ENCODE results near the gene TLR5.

Gene TLR5

DNA sequence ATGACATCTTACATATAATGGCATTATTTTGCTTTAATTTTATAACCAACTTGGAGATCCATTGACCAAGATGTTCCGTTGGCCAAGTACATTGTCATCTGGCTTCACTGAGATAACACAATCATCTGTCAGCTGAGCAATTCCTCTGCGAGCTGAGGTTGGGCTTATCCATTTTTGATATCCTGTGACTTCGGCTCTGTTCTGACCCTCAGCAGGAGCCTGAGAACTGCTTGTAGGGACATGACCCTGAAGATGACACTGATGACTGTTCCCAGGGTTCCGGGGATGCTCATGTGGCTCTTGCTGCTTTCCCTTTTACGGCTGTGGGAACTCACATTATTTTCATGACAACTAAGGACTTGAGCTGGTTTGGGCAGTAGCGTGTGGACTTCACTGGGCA is 51.2 kb downstream of the TLR5 start:
- Histone ChIP-seq H3K4me3 (ENCODE audit: low read length in 2 of 2) (no peak overlapping the region), H3K18ac (ENCODE audit: low read length) (no peak overlapping the region), H3K36me3 (replicated peaks in 1 of 2; ENCODE audit: control insufficient read depth in 2 of 2, insufficient read depth in 2 of 2, low read length in 2 of 2) (no peaks in the 10 kb centered on the region), H3K27ac (replicated peaks; ENCODE audit: low read length) (no peak overlapping the region), H3K23ac (ENCODE audit: low read depth, low read length, poor library complexity) (no peak overlapping the region), H4K91ac (ENCODE audit: low read depth, low read length, poor library complexity) (no peak overlapping the region), H3K14ac (ENCODE audit: low read length) (no peak overlapping the region), H3K27me3 (ENCODE audit: control insufficient read depth in 3 of 3, insufficient read depth in 3 of 3, low read depth in 1 of 3, low read length in 3 of 3) (no peaks in the 10 kb centered on the region), H2BK12ac (ENCODE audit: low read length) (no peak overlapping the region), H3K4me1 (ENCODE audit: control insufficient read depth in 2 of 2, insufficient read depth in 1 of 2, low read depth in 1 of 2, low read length in 2 of 2) (peaks cover 0 to 10% of the 10 kb centered on the region in 2 donors), H3K4ac (ENCODE audit: low read length) (no peak overlapping the region), H3K79me1 (ENCODE audit: low read depth, low read length) (no peaks in the 10 kb centered on the region), H2BK5ac (ENCODE audit: low read length) (no peak overlapping the region), H2BK15ac (ENCODE audit: low read length) (no peak overlapping the region), H2AFZ (ENCODE audit: low read length) (no peak overlapping the region), H3K4me2 (ENCODE audit: insufficient read depth, low read length, poor library complexity, severe bottlenecking) (no peak overlapping the region), H3K9me3 (replicated peaks in 1 of 2; ENCODE audit: control insufficient read depth in 2 of 2, insufficient read depth in 1 of 2, low read depth in 1 of 2, low read length in 2 of 2) (no peaks in the 10 kb centered on the region), H2BK120ac (ENCODE audit: low read depth, low read length) (no peak overlapping the region), H3K9ac (ENCODE audit: low read depth, low read length, poor library complexity) (no peak overlapping the region), H4K8ac (ENCODE audit: low read depth, low read length) (no peak overlapping the region), H2AK5ac (ENCODE audit: low read depth, low read length) (no peak overlapping the region)
- DNase-seq (ENCODE audit: low spot score): no peak
- no CpG with 5 or more reads among the region's 6 CpGs for whole genome bisulfite sequencing, 2 donors (ENCODE audit: extremely low coverage in 2 of 2, insufficient read length in 2 of 2, insufficient replicate concordance in 1 of 2)

DNA sequence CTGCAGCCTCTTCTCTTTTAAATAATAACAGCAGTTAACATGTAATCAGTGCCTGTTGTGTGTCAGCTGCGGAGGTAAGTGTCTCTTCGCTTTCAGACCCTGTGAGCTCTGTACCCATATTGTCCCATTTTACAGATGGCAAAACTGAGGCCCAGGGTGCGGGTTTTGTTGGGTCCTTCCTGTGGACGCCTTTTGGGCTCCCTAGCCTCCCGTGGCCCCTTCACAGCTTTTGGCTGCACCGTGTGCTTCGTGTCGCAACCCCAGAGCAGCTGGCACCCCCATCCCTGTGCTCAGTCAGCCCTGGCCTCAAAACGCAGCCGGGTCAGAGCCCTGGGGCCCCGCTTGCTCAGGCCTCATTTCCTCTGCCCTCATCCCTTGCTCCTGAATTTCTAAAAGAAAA is 53.8 kb downstream of the TLR5 start:
- Histone ChIP-seq H3K4me1 (ENCODE audit: control insufficient read depth in 2 of 2, insufficient read depth in 1 of 2, low read depth in 1 of 2, low read length in 2 of 2) (peaks cover 0 to 12% of the 10 kb centered on the region in 2 donors), H3K4me2 (ENCODE audit: insufficient read depth, low read length, poor library complexity, severe bottlenecking) (no peak overlapping the region), H3K9me3 (replicated peaks in 1 of 2; ENCODE audit: control insufficient read depth in 2 of 2, insufficient read depth in 1 of 2, low read depth in 1 of 2, low read length in 2 of 2) (no peaks in the 10 kb centered on the region), H3K14ac (ENCODE audit: low read length) (no peak overlapping the region), H2BK120ac (ENCODE audit: low read depth, low read length) (no peak overlapping the region), H3K27me3 (ENCODE audit: control insufficient read depth in 3 of 3, insufficient read depth in 3 of 3, low read depth in 1 of 3, low read length in 3 of 3) (no peaks in the 10 kb centered on the region), H3K18ac (ENCODE audit: low read length) (peak overlapping the region; percentile 69), H2BK5ac (ENCODE audit: low read length) (no peak overlapping the region), H3K79me1 (ENCODE audit: low read depth, low read length) (no peaks in the 10 kb centered on the region), H3K4me3 (ENCODE audit: low read length in 2 of 2) (no peak overlapping the region), H4K8ac (ENCODE audit: low read depth, low read length) (no peak overlapping the region), H2BK15ac (ENCODE audit: low read length) (no peak overlapping the region), H3K36me3 (replicated peaks in 1 of 2; ENCODE audit: control insufficient read depth in 2 of 2, insufficient read depth in 2 of 2, low read length in 2 of 2) (no peaks in the 10 kb centered on the region), H4K91ac (ENCODE audit: low read depth, low read length, poor library complexity) (no peak overlapping the region), H2AFZ (ENCODE audit: low read length) (no peak overlapping the region), H3K27ac (replicated peaks; ENCODE audit: low read length) (no peak overlapping the region), H2BK12ac (ENCODE audit: low read length) (no peak overlapping the region), H2AK5ac (ENCODE audit: low read depth, low read length) (peak overlapping the region; percentile 49), H3K4ac (ENCODE audit: low read length) (no peak overlapping the region), H3K9ac (ENCODE audit: low read depth, low read length, poor library complexity) (no peak overlapping the region), H3K23ac (ENCODE audit: low read depth, low read length, poor library complexity) (no peak overlapping the region)
- DNase-seq (ENCODE audit: low spot score): no peak
- no CpG with 5 or more reads among the region's 11 CpGs for WGBS, 2 donors (ENCODE audit: extremely low coverage in 2 of 2, insufficient read length in 2 of 2, insufficient replicate concordance in 1 of 2)

DNA sequence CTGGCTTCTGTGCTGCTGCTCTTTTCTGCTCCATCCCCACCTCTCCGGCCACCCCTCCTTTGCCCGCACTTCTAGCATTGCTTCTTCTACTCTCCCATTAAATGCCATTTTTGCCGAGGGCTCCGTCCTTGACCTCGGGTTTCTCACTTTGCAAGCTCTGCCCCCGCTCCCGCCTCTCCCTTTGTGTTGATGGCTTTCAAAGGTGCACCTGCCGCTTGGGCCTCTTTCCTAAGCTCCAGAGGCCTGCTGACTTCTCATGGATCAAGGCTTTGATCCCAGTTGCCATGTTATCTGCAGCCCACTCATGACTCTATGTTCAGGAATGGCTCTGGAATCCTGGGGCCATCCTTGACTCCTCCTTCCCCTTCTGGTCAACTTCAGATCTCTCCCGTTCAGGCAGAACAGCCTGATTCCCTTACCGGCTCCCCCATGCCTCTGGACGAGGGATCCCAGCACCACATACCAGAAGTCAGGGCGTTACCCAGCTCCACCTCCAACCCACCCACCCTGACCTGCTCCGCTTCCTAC is 54.3 kb downstream of the TLR5 start:
- Histone ChIP-seq H3K36me3 (replicated peaks in 1 of 2; ENCODE audit: control insufficient read depth in 2 of 2, insufficient read depth in 2 of 2, low read length in 2 of 2) (no peaks in the 10 kb centered on the region), H3K9me3 (replicated peaks in 1 of 2; ENCODE audit: control insufficient read depth in 2 of 2, insufficient read depth in 1 of 2, low read depth in 1 of 2, low read length in 2 of 2) (no peaks in the 10 kb centered on the region), H2BK12ac (ENCODE audit: low read length) (no peak overlapping the region), H3K4me2 (ENCODE audit: insufficient read depth, low read length, poor library complexity, severe bottlenecking) (no peak overlapping the region), H2AK5ac (ENCODE audit: low read depth, low read length) (peak overlapping the region; percentile 49), H2BK5ac (ENCODE audit: low read length) (no peak overlapping the region), H3K23ac (ENCODE audit: low read depth, low read length, poor library complexity) (peak overlapping the region; percentile 31), H3K27me3 (ENCODE audit: control insufficient read depth in 3 of 3, insufficient read depth in 3 of 3, low read depth in 1 of 3, low read length in 3 of 3) (no peaks in the 10 kb centered on the region), H3K18ac (ENCODE audit: low read length) (peak overlapping the region; percentile 40), H3K4ac (ENCODE audit: low read length) (no peak overlapping the region), H3K4me1 (ENCODE audit: control insufficient read depth in 2 of 2, insufficient read depth in 1 of 2, low read depth in 1 of 2, low read length in 2 of 2) (peaks cover 0 to 12% of the 10 kb centered on the region in 2 donors), H4K8ac (ENCODE audit: low read depth, low read length) (no peak overlapping the region), H2BK120ac (ENCODE audit: low read depth, low read length) (no peak overlapping the region), H4K91ac (ENCODE audit: low read depth, low read length, poor library complexity) (no peak overlapping the region), H2AFZ (ENCODE audit: low read length) (no peak overlapping the region), H3K9ac (ENCODE audit: low read depth, low read length, poor library complexity) (no peak overlapping the region), H3K79me1 (ENCODE audit: low read depth, low read length) (no peaks in the 10 kb centered on the region), H3K14ac (ENCODE audit: low read length) (no peak overlapping the region), H3K4me3 (ENCODE audit: low read length in 2 of 2) (no peak overlapping the region), H2BK15ac (ENCODE audit: low read length) (no peak overlapping the region), H3K27ac (replicated peaks; ENCODE audit: low read length) (no peak overlapping the region)
- DNase-seq (ENCODE audit: low spot score): no peak
- no CpG with 5 or more reads among the region's 13 CpGs for WGBS, 2 donors (ENCODE audit: extremely low coverage in 2 of 2, insufficient read length in 2 of 2, insufficient replicate concordance in 1 of 2)

DNA sequence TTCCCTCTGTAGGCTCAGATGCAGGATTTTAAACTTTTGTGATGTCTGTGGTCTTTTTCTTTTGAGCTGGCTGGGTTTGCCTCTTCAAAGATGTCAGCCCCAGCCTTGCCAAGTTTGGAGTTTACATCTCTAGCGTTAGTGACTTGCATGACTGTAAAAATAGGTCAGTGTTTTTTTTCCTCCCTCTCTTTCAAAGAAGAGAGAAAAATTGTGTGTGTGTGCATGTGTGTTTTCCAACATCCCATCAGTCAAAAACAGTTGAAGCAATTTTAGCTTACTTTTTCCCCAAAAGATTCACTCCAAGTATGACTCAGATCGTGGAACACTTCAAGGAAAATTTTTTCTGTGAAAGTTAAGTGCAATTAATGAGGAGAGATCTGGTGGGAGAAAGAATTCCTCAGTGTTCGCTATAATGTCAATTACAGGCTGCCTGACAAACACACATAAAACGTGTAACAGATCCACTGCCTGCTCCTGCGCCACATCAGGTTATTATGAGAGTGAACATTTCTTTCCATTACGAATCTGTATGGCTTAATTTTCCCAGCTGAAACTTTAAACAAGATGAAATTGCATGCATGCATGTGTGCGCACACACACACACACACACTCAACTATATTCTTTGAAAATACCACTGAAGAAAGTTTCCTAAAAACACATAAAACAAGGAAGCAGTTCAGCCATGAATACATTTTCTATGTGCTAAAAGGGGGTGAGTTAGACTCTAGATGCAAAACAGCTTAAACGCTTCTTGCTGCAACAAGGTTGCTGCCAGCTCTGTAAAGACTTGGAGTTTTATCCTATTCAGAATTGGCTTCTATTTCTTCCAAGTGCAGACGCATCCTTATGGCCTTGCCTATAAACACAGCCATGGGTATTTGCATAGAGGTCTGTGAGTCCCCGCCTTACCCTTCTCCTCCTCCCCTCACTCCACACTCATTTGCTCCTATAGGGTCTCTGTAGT is 55.5 kb downstream of the TLR5 start:
- Histone ChIP-seq H3K4me1 (ENCODE audit: control insufficient read depth in 2 of 2, insufficient read depth in 1 of 2, low read depth in 1 of 2, low read length in 2 of 2) (peaks cover 0 to 12% of the 10 kb centered on the region in 2 donors), H2AFZ (ENCODE audit: low read length) (no peak overlapping the region), H3K36me3 (replicated peaks in 1 of 2; ENCODE audit: control insufficient read depth in 2 of 2, insufficient read depth in 2 of 2, low read length in 2 of 2) (no peaks in the 10 kb centered on the region), H3K4me2 (ENCODE audit: insufficient read depth, low read length, poor library complexity, severe bottlenecking) (no peak overlapping the region), H2BK5ac (ENCODE audit: low read length) (no peak overlapping the region), H2BK12ac (ENCODE audit: low read length) (no peak overlapping the region), H3K9ac (ENCODE audit: low read depth, low read length, poor library complexity) (no peak overlapping the region), H4K91ac (ENCODE audit: low read depth, low read length, poor library complexity) (no peak overlapping the region), H3K14ac (ENCODE audit: low read length) (no peak overlapping the region), H3K27ac (replicated peaks; ENCODE audit: low read length) (no peak overlapping the region), H3K4me3 (ENCODE audit: low read length in 2 of 2) (no peak overlapping the region), H3K9me3 (replicated peaks in 1 of 2; ENCODE audit: control insufficient read depth in 2 of 2, insufficient read depth in 1 of 2, low read depth in 1 of 2, low read length in 2 of 2) (no peaks in the 10 kb centered on the region), H3K27me3 (ENCODE audit: control insufficient read depth in 3 of 3, insufficient read depth in 3 of 3, low read depth in 1 of 3, low read length in 3 of 3) (no peaks in the 10 kb centered on the region), H3K4ac (ENCODE audit: low read length) (no peak overlapping the region), H3K23ac (ENCODE audit: low read depth, low read length, poor library complexity) (no peak overlapping the region), H4K8ac (ENCODE audit: low read depth, low read length) (no peak overlapping the region), H3K18ac (ENCODE audit: low read length) (no peak overlapping the region), H2AK5ac (ENCODE audit: low read depth, low read length) (no peak overlapping the region), H2BK120ac (ENCODE audit: low read depth, low read length) (no peak overlapping the region), H2BK15ac (ENCODE audit: low read length) (no peak overlapping the region), H3K79me1 (ENCODE audit: low read depth, low read length) (no peaks in the 10 kb centered on the region)
- WGBS, 2 donors (ENCODE audit: extremely low coverage in 2 of 2, insufficient read length in 2 of 2, insufficient replicate concordance in 1 of 2): no CpG with 5 or more reads among the region's 10 CpGs
- no peak for DNase-seq (ENCODE audit: low spot score)

Measured in neuronal stem cell (in vitro differentiated cells).